Measurements from ENCODE around the gene ABCA4. TPM values are rescaled to one million over a fixed set of nuclear protein-coding genes. Genes with fewer than 3 reads are reported as not detected.

Gene ABCA4
- total and polyA plus RNA-seq, 5 donors: 0.06 to 0.19 (median 0.09) TPM; not detected in 2

- WGBS: 53% methylated on average over 3 of the region's 3 CpGs
- no peak for ATAC-seq
- DNase-seq: no peak
- Histone ChIP-seq H3K9me3 (ENCODE audit: control insufficient read depth, low read length) (no peaks in the 10 kb centered on the region), H3K27me3 (ENCODE audit: control insufficient read depth, insufficient read depth) (no peaks in the 10 kb centered on the region), H3K4me3 (ENCODE audit: low read length) (no peak overlapping the region), H3K27ac (ENCODE audit: low read length) (no peak overlapping the region), H3K4me1 (ENCODE audit: control insufficient read depth, insufficient read depth, low read length) (no peaks in the 10 kb centered on the region)
- intact Hi-C loops (cut with DNase I): no loop called here
These were observed 132.2 kb downstream of the ABCA4 start for GRCh38 chr1:93988634-93989350.

- Histone ChIP-seq H3K27ac (ENCODE audit: low read length) (no peak overlapping the region), H3K27me3 (ENCODE audit: control insufficient read depth, insufficient read depth) (no peaks in the 10 kb centered on the region)
- no peak for DNase-seq
These were observed 139.7 kb downstream of the ABCA4 start for GRCh38 chr1:93981274-93981667.

GRCh38 chr1:93980320-93981273 is 140.4 kb downstream of the ABCA4 start:
- intact Hi-C loops (cut with DNase I): no loop called here
- H3K4me1 ChIP-seq (ENCODE audit: control insufficient read depth, insufficient read depth, low read length): peaks cover 3% of the 10 kb centered on the region
- peak in 1 of 2 donors; percentile 38 for ATAC-seq
- no peak for DNase-seq
- H3K27me3 ChIP-seq (ENCODE audit: control insufficient read depth, insufficient read depth): no peaks in the 10 kb centered on the region
- H3K9me3 ChIP-seq (ENCODE audit: control insufficient read depth, low read length): no peaks in the 10 kb centered on the region
- 89% methylated on average over 10 of the region's 10 CpGs for WGBS
- no peak overlapping the region for H3K4me3 ChIP-seq (ENCODE audit: low read length)
- H3K27ac ChIP-seq (ENCODE audit: low read length): no peak overlapping the region

More at GRCh38 chr1:93981274-93981667, 139.7 kb downstream of the ABCA4 start:
- H3K4me3 ChIP-seq (ENCODE audit: low read length): no peak overlapping the region
- ATAC-seq: no peak
- WGBS: 100% methylated on average over 1 of the region's 1 CpG
- H3K9me3 ChIP-seq (ENCODE audit: control insufficient read depth, low read length): no peaks in the 10 kb centered on the region
- peaks cover 3% of the 10 kb centered on the region for H3K4me1 ChIP-seq (ENCODE audit: control insufficient read depth, insufficient read depth, low read length)
- intact Hi-C loops (cut with DNase I): no loop called here

- Histone ChIP-seq H3K4me1 (ENCODE audit: control insufficient read depth, insufficient read depth, low read length) (peaks cover 3% of the 10 kb centered on the region), H3K4me3 (ENCODE audit: low read length) (no peak overlapping the region), H3K9me3 (ENCODE audit: control insufficient read depth, low read length) (no peaks in the 10 kb centered on the region), H3K27me3 (ENCODE audit: control insufficient read depth, insufficient read depth) (no peaks in the 10 kb centered on the region), H3K27ac (ENCODE audit: low read length) (no peak overlapping the region)
- ATAC-seq (peak; percentile 44 to 77), DNase-seq (peak in 1 of 3 donors; percentile 85)
- intact Hi-C loops (cut with DNase I): no loop called here
- WGBS: 37% methylated on average over 4 of the region's 4 CpGs
These were observed 141.1 kb downstream of the ABCA4 start for GRCh38 chr1:93979718-93980319.

- Histone ChIP-seq H3K4me1 (ENCODE audit: control insufficient read depth, insufficient read depth, low read length) (peaks cover 3% of the 10 kb centered on the region), H3K27me3 (ENCODE audit: control insufficient read depth, insufficient read depth) (no peaks in the 10 kb centered on the region), H3K27ac (ENCODE audit: low read length) (no peak overlapping the region), H3K4me3 (ENCODE audit: low read length) (no peak overlapping the region), H3K9me3 (ENCODE audit: control insufficient read depth, low read length) (no peaks in the 10 kb centered on the region)
- no peak for DNase-seq
- ATAC-seq: no peak
- intact Hi-C loops (cut with DNase I): no loop called here
- WGBS: 72% methylated on average over 7 of the region's 7 CpGs
These were observed 141.8 kb downstream of the ABCA4 start for GRCh38 chr1:93979040-93979717.

GRCh38 chr1:93977598-93977945 is 143.4 kb downstream of the ABCA4 start:
- H3K4me3 ChIP-seq (ENCODE audit: low read length): no peak overlapping the region
- intact Hi-C loops (cut with DNase I): no loop called here
- no peak overlapping the region for H3K27ac ChIP-seq (ENCODE audit: low read length)
- no peaks in the 10 kb centered on the region for H3K9me3 ChIP-seq (ENCODE audit: control insufficient read depth, low read length)
- DNase-seq (no peak), ATAC-seq (no peak)
- 90% methylated on average over 1 of the region's 1 CpG for WGBS
- H3K4me1 ChIP-seq (ENCODE audit: control insufficient read depth, insufficient read depth, low read length): peaks cover 3% of the 10 kb centered on the region
- no peaks in the 10 kb centered on the region for H3K27me3 ChIP-seq (ENCODE audit: control insufficient read depth, insufficient read depth)

- no peaks in the 10 kb centered on the region for H3K27me3 ChIP-seq (ENCODE audit: control insufficient read depth, insufficient read depth)
- no peaks in the 10 kb centered on the region for H3K9me3 ChIP-seq (ENCODE audit: control insufficient read depth, low read length)
- no peak overlapping the region for H3K4me3 ChIP-seq (ENCODE audit: low read length)
- no peak overlapping the region for H3K27ac ChIP-seq (ENCODE audit: low read length)
- no peak for ATAC-seq
- peaks cover 3% of the 10 kb centered on the region for H3K4me1 ChIP-seq (ENCODE audit: control insufficient read depth, insufficient read depth, low read length)
- intact Hi-C loops (cut with DNase I): no loop called here
- DNase-seq: no peak
These were observed 144.0 kb downstream of the ABCA4 start for GRCh38 chr1:93976711-93977597.

- Histone ChIP-seq H3K4me3 (ENCODE audit: low read length) (no peak overlapping the region), H3K9me3 (ENCODE audit: control insufficient read depth, low read length) (no peaks in the 10 kb centered on the region), H3K27ac (ENCODE audit: low read length) (no peak overlapping the region), H3K4me1 (ENCODE audit: control insufficient read depth, insufficient read depth, low read length) (peaks cover 3% of the 10 kb centered on the region), H3K27me3 (ENCODE audit: control insufficient read depth, insufficient read depth) (no peaks in the 10 kb centered on the region)
- 87% methylated on average over 2 of the region's 2 CpGs for WGBS
- DNase-seq: no peak
- intact Hi-C loops (cut with DNase I): no loop called here
- no peak for ATAC-seq
These were observed 144.7 kb downstream of the ABCA4 start for GRCh38 chr1:93976291-93976690.

GRCh38 chr1:93972341-93972740 is 148.6 kb downstream of the ABCA4 start:
- DNase-seq (no peak), ATAC-seq (no peak)
- intact Hi-C loops (cut with DNase I): no loop called here
- Histone ChIP-seq H3K9me3 (ENCODE audit: control insufficient read depth, low read length) (no peaks in the 10 kb centered on the region), H3K27ac (ENCODE audit: low read length) (no peak overlapping the region), H3K4me3 (ENCODE audit: low read length) (no peak overlapping the region), H3K27me3 (ENCODE audit: control insufficient read depth, insufficient read depth) (no peaks in the 10 kb centered on the region), H3K4me1 (ENCODE audit: control insufficient read depth, insufficient read depth, low read length) (no peaks in the 10 kb centered on the region)
- 64% methylated on average over 2 of the region's 2 CpGs for WGBS

- H3K4me1 ChIP-seq (ENCODE audit: control insufficient read depth, insufficient read depth, low read length): no peaks in the 10 kb centered on the region
- WGBS: 90% methylated on average over 3 of the region's 3 CpGs
- H3K27me3 ChIP-seq (ENCODE audit: control insufficient read depth, insufficient read depth): no peaks in the 10 kb centered on the region
- intact Hi-C loops (cut with DNase I): no loop called here
- no peak for ATAC-seq
- no peaks in the 10 kb centered on the region for H3K9me3 ChIP-seq (ENCODE audit: control insufficient read depth, low read length)
- DNase-seq: no peak
- H3K27ac ChIP-seq (ENCODE audit: low read length): no peak overlapping the region
- no peak overlapping the region for H3K4me3 ChIP-seq (ENCODE audit: low read length)
These were observed 151.1 kb downstream of the ABCA4 start for GRCh38 chr1:93969887-93970286.
